Measurements from ENCODE around the gene L3MBTL4.

- TF ChIP-seq SP1 (CRISPR knock-in tag; conservative IDR thresholded peaks at IDR 0.05) (no peak), IRF1 (CRISPR knock-in tag; IDR thresholded peaks at IDR 0.05) (no peak), MAX (CRISPR knock-in tag; IDR thresholded peaks at IDR 0.05) (no peak), ESRRA (CRISPR knock-in tag; IDR thresholded peaks at IDR 0.05; ENCODE audit: borderline replicate concordance) (no peak), TEAD4 (CRISPR knock-in tag; IDR thresholded peaks at IDR 0.05) (no peak), CTCF (IDR thresholded peaks at IDR 0.05) (no peak), ZBTB43 (CRISPR knock-in tag; IDR thresholded peaks at IDR 0.05) (no peak), PREB (CRISPR knock-in tag; IDR thresholded peaks at IDR 0.05; ENCODE audit: borderline replicate concordance) (no peak), AFF4 (CRISPR knock-in tag; IDR thresholded peaks at IDR 0.05; ENCODE audit: borderline replicate concordance) (no peak), IRF2 (CRISPR knock-in tag; IDR thresholded peaks at IDR 0.05; ENCODE audit: borderline replicate concordance, low read depth) (no peak)
Measured at GRCh38 chr18:6382963-6383362, 31.7 kb downstream of the L3MBTL4 start.

Measured in WTC11 (cell line).